HG03565 (cell line): ENCODE data around the gene RPUSD3.
"Not testable (repeated sequence)": the region's sequence is repeated elsewhere in the genome, so short reads cannot be mapped to it uniquely, and the experiment has no call there.

Source experiments
- ATAC-seq: cut with Tn5 transposase; IDR thresholded peaks from one replicate; pipeline ENCODE4 v1.9.1; 2021; ENCODE audit warnings: mild to moderate bottlenecking, moderate library complexity; ENCODE audit not compliant: unreplicated experiment

Gene RPUSD3

DNA sequence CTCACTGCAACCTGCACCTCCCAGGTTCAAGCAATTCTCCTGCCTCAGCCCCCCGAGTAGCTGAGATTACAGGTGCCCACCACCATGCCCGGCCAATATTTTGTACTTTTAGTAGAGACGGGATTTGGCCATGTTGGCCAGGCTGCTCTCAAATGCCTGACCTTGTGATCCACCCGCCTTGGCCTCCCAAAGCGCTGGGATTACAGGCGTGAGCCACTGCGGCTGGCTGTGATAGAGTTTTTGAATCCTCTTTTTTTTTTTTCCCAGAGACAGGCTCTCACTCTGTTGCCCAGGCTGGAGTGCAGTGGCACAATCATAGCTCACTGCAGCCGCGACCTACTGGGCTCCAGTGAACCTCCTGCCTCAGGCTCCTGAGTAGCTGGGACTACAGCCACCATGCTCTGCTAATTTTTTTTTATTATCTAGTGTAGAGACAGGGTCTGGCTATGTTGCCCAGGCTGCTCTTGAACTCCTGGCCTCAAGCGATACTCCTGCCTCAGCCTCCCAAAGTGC lies 21.4 kb upstream of the RPUSD3 start:
- not testable (repeated sequence) for ATAC-seq

DNA sequence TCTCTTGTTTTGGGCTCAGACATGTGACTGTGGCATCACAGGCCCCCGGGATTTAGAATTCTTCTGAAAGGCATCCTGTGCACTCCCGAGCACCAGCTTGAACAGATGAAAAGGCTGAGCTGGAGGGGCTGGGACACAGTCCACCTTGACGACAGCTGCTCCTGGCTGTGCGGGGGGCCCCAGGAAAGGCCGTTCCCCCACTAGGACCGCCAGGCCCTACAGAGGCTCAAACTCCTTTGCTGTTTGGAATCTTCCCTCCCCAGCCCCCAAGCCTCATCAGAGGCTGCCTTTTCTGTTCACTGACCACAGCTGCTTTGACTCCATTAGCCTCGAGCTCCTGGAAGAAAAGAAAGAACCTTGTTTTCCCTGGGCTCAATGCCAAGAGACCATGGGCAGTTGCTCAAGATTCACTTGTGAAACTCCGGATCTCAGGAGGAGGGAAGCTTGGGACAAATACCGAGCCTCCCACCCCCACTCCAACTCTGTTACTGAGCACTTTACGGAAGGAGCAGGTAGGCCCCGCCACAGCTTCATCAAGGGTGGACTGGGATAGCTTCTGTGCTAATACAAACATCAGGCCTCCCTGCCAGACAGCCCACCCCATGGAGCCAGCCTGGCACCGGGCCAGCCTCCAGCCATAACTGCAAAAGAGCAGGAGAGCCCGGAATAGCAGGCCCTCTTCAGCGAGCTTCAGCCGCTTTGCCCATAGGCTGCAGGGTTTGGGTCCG lies 20.6 kb upstream of the RPUSD3 start:
- no peak for ATAC-seq

DNA sequence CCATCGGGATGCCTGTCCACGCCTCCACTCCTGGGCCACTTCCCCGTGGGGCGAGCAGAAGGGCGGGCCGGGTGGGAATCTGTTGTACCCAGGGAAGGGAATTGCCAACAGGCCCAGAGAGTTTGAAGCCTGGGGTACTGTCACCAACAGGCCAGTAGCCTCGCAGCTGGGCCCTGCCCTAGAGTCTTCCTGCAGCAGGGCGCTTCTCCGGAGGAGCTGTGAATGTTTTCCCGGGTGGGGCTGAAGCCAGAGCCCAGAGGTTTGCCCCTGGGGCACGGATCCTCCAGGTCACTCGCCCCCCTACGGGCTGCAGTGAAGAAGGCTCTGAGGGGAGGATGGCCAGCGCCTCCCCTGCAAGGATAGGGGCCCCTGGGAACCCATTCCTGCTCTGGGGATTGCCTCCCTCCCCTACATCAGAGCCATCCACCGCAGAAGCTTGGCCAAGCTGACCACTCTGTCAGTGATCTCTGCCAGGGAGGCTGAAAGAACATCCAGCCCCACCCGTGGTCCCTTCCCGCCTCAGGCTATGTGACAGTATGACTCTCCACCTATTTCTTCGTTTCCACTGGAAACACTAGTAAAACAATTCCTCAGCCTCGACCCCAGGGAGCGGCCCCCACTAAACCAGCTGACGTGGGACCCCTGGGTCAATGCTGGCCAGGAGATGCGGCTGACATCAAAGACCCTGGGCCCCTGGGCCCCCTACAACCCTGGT lies 19.4 kb upstream of the RPUSD3 start:
- ATAC-seq, result no peak

DNA sequence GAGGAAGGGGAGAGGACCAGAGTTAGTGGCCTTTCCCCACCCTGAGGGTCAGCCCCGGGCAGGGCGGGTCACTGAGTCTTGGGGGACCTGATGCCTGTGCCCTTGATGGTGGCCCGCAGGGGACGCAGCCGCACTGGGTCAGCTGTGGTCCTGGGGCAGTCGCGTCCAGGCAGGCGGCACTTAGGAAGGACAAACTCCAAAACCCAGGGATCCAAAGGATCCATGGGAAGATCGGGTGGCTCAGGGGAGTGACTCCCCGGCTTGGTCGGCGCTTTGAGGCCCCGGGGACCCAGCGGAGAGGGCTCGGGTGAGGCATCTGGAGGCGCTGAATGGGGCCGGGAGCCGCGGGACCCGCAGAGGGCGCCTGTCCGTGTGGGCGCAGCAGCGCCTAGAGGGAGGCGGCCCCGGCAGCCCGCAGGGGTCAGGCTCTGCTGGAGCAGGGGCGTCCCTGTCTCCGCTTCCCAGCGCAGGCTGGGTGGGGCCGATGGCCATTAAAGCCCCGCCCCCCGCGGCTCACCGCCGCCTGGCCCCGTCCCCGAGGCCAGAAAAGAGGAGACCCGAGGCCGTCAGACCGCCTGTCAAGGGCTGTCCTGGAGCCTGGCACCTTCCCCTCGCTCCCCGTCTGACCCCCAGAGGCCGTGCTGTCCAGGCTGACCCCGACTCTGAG lies 18.7 kb upstream of the RPUSD3 start:
- ATAC-seq, result no peak

DNA sequence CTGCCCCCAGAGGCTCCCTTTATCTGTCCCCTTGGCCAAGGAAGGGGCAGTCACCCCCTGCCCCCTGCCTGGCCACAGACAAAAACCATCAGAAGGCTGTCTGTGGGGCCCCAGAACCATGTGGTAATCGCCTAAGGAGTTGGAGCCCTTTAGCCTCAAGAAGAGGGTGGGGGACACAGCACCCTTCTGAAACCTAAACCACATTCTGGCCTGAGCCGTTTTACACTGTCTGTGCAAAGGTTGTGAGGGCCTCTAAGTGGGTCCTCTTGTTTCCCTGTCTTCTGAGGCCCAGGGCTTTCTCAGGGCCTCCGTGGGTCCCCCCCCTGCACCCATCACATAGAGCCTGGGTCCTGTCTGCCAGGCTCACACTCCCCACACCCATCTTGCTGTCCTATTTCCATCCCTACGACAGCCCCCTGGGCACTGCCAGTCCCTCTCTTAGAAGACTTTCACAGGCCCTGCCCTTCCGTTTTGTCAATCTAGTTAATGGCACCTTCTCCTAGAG lies 17.9 kb upstream of the RPUSD3 start:
- no peak for ATAC-seq

DNA sequence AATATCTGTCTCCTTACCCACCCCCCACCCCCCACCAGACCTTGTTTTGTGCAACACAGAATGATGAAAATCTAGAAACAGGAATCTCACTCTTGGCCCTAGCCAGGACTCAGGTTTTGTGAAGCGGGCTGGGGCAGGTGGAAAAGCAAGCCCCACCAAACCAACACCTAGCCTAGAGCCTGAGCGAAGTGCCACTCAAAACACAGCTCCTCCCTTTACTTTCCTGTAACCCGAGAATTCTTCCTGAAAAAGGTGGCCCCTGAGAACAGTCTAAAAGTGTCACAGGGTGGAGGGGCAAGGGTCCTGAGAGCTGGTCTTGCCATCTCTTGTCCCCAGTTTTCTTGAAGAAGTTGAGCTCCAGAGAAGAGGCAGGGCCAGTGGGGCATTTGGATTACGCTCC lies 17.4 kb upstream of the RPUSD3 start:
- ATAC-seq, result no peak

DNA sequence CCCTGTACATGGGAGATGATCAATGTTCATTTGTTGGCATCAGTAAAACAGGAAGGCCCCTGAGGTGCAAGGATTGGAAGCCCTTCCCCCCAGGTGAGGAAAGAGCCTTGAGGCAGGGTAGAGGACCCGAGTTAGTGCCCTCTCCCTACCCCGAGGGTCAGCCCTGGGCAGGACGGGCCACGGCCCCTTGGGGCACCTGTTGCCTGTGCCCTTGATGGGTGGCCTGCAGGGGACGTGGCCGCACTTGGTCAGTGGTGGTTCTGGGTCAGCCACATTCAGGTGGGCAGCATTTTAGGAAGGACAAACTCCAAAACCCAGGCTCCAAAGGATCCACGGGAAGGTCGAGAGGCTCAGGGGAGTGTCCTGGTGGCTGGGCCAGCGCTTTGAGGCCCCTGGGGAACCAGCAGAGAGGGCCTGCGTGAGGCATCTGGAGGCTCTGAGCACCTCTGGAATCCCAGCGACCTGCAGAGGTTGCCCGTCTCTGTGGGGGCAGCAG lies 15.8 kb upstream of the RPUSD3 start:
- no peak for ATAC-seq

DNA sequence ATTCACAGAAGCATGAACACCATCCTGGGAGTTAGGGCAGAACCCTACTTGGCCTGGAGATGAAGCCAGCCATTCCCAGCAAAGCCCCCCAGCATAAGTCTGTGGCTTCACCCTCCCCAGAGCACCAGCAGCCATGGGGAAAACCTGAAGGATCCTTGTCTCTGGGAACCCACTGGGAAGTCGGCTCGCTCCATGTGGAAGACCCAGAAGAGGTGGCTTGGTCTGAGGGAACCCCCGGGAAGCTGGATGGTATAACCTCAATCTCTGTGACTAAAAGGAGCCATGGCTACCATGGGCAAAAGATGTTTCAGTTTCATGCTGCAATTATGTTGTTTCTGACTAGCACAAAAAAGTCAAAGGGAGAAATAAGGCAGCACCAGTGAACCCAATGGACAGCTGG lies 11.8 kb upstream of the RPUSD3 start:
- no peak for ATAC-seq

DNA sequence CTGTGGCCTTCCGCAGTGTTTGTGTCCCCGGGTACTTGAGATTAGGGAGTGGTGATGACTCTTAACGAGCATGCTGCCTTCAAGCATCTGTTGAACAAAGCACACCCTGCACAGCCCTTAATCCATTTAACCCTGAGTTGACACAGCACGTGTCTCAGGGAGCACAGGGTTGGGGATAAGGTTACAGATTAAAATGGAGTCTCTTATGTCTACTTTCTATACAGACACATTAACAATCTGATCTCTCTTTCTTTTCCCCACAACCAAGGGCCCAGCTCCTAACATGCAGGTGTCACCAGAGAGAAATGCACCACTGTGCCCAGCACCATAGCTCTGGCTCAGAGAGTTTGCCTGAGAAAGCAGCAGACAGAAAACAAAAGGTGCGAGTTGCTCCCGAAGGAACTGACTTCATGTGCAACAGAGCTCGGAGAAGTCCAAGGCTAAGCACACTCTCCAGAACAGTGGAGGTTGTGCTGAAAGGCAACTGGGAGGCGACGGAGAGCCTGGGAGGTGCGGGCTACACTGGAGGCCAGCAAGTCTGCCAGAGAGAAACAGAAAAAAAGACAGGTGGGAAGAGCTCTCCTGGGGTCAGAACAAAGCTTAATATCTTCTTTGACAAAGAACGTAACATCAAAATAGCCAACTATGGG lies 10.6 kb upstream of the RPUSD3 start:
- not testable (repeated sequence) for ATAC-seq

DNA sequence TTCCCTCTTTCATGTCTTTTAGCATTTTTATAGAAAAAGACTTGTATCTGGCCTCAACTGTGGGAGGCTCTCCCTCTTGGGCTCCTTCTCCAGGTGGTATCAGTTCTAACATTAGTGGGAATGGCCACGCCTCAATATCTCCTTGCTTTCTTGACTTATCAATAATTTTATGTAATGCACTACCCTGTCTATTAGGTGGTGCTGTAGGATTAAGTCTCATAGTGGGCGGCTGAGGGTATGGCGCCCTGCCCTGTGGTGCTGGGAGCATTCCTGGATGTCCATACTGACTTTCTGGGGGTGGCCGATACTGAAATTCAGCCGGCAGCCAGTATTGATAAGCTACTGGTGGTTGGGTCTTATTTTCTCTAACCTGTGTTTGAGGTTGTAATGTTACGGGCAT lies 8.7 kb upstream of the RPUSD3 start:
- no peak for ATAC-seq

DNA sequence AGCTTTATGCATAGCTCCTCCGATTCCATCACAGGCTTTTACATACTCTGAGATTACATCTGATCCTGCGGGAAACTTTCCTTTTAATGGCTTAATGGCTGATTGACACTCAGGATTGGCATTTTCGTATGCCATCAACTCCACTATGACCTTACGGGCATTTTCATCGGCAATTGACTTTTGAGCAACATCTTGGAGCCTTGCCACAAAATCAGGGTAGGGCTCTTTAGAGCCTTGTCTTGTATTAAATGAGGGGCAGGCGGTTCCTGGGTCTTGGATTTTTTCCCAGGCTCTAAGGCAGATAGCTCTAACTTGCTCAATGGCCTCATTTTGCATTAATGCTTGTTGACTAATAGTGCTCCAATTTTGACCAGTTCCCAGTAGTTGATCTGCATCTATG lies 8.1 kb upstream of the RPUSD3 start:
- ATAC-seq, result not testable (repeated sequence)

DNA sequence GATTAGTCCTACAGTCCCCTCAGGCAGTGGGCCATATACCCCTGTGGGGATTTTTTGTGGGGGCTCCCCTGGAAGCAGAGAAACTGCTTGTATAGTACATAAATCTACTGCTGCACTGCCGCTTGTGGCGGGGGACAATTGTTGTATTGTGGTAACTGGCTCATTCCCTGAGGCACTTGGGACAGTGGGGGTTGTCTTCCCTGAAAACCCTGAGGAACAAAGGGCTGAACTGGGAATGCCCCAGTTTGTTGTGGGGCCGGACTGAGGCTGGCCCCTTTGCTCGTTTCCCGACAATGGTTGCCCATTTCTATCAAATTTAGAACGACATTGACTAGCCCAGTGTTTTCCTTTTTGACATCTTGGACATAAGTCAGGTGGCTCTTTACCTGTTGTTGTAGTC lies 7.6 kb upstream of the RPUSD3 start:
- ATAC-seq, result not testable (repeated sequence)

DNA sequence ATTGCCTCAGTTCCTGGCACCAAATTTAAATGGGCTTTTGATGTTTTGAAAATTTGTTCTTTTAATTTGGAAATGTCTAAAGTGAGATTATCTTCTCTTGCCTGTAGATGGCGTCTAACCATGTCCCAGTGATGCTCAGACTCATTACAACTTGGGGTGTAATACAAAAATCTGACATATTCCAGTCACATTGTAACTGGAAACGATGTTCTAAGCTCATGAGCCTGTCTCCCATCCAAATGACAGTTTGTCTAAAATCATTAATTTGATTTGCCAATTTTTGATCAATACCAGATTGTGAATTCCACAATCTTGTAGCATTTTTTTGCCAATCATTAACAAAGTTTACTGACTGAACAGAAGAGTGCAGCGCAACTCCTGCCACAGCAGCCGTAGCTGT lies 5.1 kb upstream of the RPUSD3 start:
- not testable (repeated sequence) for ATAC-seq

DNA sequence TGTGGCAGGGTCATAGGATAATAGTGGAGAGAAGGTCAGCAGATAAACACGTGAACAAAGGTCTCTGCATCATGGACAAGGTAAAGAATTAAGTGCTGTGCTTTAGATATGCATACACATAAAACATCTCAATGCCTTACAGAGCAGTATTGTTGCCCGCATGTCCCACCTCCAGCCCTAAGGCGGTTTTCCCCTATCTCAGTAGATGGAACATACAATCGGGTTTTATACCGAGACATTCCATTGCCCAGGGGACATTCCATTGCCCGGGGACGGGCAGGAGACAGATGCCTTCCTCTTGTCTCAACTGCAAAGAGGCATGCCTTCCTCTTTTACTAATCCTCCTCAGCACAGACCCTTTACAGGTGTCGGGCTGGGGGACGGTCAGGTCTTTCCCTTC lies 4.1 kb upstream of the RPUSD3 start:
- not testable (repeated sequence) for ATAC-seq

DNA sequence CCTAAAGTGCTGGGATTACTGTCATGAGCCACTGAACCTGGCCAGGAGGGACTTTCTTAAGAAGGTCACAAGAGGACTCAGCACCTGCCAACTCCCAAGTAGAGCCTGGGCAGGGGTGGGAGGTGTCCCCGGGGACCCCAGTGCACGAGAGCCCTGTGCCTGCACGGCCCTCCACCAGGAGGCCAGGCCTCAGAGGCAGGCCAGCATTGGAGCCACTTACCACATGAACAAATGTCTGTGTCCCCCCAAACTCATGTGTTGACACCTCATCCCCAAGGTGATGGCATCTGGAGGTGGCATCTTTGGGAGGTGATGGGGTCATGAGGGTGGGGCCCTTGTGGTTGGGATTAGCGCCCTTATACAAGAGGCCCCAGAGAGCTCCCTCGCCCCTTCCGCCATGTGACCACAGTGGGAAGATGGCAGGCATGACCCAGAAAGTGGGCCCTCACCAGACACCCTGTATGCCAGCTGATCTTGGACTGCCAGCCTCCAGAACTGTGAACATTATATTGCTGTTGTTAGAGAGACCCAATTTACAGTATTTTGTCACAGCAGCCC lies 3.2 kb upstream of the RPUSD3 start:
- no peak for ATAC-seq

DNA sequence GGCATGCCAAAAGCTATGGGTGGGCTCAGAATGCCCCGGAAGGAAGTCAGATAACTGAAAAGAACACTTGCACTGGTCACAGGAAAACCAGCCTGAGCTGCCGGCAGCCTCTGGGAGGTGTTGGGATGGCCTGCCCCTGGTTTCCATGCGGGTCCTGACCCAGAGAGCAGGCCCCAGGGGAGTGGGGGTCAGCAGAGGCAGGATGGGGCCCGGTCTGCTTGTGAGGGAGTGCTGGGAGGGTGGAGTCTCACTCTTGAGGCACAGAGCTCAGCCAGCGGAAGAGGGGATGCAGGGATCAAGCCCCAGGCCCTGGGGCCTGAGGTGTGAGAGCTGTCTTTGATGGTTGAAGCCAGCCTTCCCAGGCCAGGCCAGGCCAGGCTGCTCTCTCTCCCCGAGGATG lies 2.4 kb upstream of the RPUSD3 start:
- ATAC-seq, result no peak

DNA sequence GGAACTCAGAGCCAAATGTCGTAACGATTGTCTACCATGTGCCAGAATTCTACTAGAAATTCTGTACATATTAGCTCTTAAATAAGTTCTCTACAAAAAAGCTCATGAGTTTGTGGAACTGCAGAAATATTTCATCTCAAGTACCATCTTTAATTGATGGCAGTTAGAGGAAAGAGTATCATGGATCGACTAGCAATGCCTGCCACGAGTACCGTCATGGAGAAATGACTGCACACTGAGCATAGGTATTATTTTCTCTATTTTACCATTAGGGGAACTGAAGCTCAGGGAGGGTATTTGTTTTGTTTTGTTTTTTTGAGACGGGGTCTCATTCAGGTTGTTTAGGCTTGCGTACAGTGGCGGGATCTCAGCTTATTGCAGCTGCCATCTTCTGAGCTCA lies 2.8 kb downstream of the RPUSD3 start:
- no peak for ATAC-seq

DNA sequence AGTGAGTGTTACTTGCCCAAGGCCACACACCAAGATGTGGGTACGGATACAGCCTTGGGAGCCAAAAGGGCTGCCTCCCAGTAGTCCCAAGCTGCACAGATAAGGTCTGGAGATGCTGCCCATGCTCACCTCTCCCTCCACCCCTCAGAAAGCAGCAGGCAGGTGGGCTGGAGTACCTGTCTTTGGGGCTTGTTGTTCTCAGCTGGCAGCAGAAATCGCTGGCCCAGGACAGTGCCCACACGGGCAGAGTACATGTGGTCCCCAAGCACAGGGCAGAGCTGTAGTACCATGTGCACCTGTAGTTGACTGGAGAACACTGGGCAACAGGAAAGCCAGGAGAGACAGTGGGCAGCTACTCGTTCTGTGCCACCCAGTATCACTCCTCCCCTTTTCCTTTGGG lies 5.0 kb downstream of the RPUSD3 start:
- ATAC-seq, result no peak

DNA sequence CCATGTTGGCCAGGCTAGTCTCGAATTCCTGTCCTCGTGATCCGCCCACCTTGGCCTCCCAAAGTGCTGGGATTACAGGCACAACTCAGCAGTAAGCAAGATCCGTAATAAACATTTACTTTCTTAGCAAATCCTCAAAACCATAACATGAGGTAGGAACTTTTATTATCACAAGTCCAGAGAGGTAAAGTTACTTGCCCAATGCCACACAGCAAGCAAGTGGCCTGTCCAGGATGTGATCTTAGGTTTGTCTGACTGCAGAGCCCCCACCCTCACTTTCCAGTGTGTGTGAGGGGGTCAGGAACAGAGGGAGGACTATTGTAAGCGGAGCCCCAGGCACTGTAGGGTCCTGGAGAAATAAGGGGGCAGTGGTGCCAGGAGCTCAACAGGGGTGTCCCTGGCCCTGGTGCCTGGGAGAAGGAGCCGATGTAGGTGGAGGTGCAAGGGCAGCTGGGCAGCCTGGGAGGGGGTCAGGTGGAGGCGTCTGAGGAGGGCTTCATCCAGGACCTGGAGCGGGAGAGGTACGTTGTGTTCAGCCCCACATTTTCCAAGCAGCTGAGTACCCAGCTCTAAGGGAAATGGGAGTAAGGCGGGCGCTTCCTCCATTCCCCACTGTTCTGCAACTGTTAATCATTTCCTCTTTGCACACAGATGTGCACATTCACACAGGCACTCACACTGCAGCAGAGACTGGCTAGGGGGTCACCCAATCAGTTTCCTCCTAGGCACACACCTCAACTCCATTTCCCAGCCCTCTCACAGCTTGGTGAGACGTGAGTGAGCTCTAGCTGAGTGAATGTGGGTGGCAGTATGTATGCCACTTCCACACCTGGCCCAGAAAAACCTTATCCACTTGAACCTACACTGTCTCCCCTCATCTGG lies 5.9 kb downstream of the RPUSD3 start:
- no peak for ATAC-seq
